Sciatic nerve (tissue), 2 donors: ENCODE measurements around the gene BCOR. TPM values are rescaled to one million over a fixed set of nuclear protein-coding genes. Genes with fewer than 3 reads are reported as not detected.

Source experiments
- ATAC-seq: fragments of 200-7000 bp; cut with Tn5 transposase; one replicate; pipeline ENCODE4 v1.9.1; 2020; ENCODE audit warnings: mild to moderate bottlenecking, moderate library complexity
- DNase-seq: peaks from one replicate; pipeline ENCODE4 v3.0.0-alpha.2; 2020; ENCODE audit warnings: low spot score
- intact Hi-C: fragments of 100-400 bp; cut with DNase I; formaldehyde crosslinking; loops from one replicate; pipeline ENCODE4 v1.14.2; 2022
- total RNA-seq: library from RNA; stranded (reverse); fragmentation: NEBNext Ultra II Directional; extraction: Animal tissue kit (Norgen Biotek cat#: 25700); gene quantifications from one replicate; pipeline ENCODE4 v1.2.1, GENCODE V29; 2021
- donor health status: DM: no; HTN: no; CAD: no.
- donor health status: DM: no; HTN: no; CAD: no.

BCOR gene
- total RNA-seq, 1 donor from 2014 or later, result 42.0 TPM

DNA sequence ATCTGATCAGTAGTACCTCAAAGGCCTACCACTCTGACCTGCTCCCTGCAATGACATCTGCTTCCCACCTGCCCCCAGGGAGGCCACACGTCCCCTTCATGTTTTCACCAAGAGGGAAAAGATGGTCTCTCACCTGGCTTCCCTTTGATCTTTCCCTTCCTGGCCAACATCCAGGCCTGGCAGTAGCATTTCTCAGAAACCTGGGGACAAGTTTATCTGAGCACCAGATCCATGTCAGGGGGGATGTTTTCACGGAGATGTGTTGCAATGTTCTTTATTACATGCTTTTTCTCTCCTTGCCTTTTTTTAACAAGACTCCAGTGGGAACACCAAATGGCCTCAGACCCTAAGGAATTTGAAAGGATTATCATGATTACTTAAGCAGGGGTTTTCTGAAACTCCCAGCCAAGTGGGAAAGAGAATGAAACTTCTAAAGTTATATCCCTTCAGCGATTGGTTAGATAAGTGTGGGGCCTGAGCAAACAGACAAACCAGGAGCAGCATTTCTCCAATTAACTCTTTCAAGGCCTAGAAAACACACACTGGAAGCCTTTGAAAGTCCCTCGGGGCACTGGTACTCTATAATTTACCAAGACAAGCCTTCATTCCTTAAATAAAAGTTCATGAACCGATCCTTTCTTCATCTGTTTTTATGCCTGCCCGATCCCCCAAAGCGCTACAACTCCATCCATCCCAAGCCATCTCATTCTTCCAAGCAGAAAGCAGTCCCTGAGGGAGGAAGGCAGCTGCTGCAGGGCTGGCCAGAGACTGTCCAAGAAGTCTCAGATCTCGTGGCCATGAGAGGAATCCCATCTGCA, 94.1 kb downstream of the BCOR start:
- intact Hi-C loops, result no loop called here
- ATAC-seq, result no peak
- DNase-seq, result no peak

DNA sequence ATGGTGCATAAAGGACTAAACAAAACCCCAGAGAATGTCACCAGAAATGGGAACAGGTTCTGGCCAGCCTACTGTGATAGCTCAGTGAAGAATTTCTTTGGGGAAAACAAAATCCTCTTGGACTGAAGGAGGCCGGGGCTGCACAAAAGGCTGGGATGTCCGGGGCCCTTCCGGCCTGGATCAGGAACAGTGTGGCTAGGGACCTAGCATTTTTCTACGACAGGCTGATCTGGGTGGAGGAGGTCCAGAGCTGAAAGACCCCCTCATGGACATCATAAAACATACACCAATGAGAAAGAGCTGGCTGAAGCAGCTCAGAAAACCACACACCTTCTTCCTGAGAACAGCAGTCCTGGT, 94.7 kb downstream of the BCOR start:
- no peak for DNase-seq
- ATAC-seq, result no peak
- intact Hi-C loops, result no loop called here
